Measurements from ENCODE around the gene CBY1. TPM values are rescaled to one million over a fixed set of nuclear protein-coding genes. Genes with fewer than 3 reads are reported as not detected.

Gene CBY1
- total RNA-seq, 4 donors from 2014 or later, result 6.6 to 19.5 (median 12.3) TPM

- Histone ChIP-seq H3K27ac (no peak overlapping the region), H3K9me3 (no peaks in the 10 kb centered on the region), H3K27me3 (no peaks in the 10 kb centered on the region), H3K4me1 (peaks cover 0 to 8% (median 0%) of the 10 kb centered on the region in 4 donors), H3K36me3 (peaks cover 0 to 31% (median 0%) of the 10 kb centered on the region in 3 donors), H3K4me3 (no peak overlapping the region)
- no peak for DNase-seq
- TF ChIP-seq POLR2A (IDR thresholded peaks at IDR 0.05), result no peak
- TF ChIP-seq CTCF (IDR thresholded peaks at IDR 0.05), result no peak
These were observed 59.4 kb downstream of the CBY1 start for GRCh38 chr22:38715852-38716251.

GRCh38 chr22:38716271-38716670 lies 59.8 kb downstream of the CBY1 start:
- no peaks in the 10 kb centered on the region for H3K27me3 ChIP-seq
- no peak overlapping the region for H3K27ac ChIP-seq
- DNase-seq, result no peak
- peaks cover 0 to 36% (median 0%) of the 10 kb centered on the region in 3 donors for H3K36me3 ChIP-seq
- H3K9me3 ChIP-seq, result no peaks in the 10 kb centered on the region
- no peak overlapping the region for H3K4me3 ChIP-seq
- TF ChIP-seq CTCF (IDR thresholded peaks at IDR 0.05) (no peak), POLR2A (IDR thresholded peaks at IDR 0.05) (no peak)
- peaks cover 0 to 8% (median 0%) of the 10 kb centered on the region in 4 donors for H3K4me1 ChIP-seq

- Histone ChIP-seq H3K36me3 (peaks cover 0 to 41% (median 0%) of the 10 kb centered on the region in 3 donors), H3K4me1 (peaks cover 0 to 8% (median 0%) of the 10 kb centered on the region in 4 donors), H3K4me3 (no peak overlapping the region), H3K9me3 (no peaks in the 10 kb centered on the region), H3K27me3 (no peaks in the 10 kb centered on the region), H3K27ac (no peak overlapping the region)
- DNase-seq, result no peak
- no peak for TF ChIP-seq CTCF (IDR thresholded peaks at IDR 0.05)
- no peak for TF ChIP-seq POLR2A (IDR thresholded peaks at IDR 0.05)
These were observed 60.4 kb downstream of the CBY1 start for GRCh38 chr22:38716826-38717225.

- no peaks in the 10 kb centered on the region for H3K9me3 ChIP-seq
- peaks cover 0 to 45% (median 0%) of the 10 kb centered on the region in 3 donors for H3K36me3 ChIP-seq
- peaks cover 0 to 8% (median 0%) of the 10 kb centered on the region in 4 donors for H3K4me1 ChIP-seq
- H3K27me3 ChIP-seq, result no peaks in the 10 kb centered on the region
- H3K27ac ChIP-seq, result no peak overlapping the region
- no peak overlapping the region for H3K4me3 ChIP-seq
- no peak for DNase-seq
- no peak for TF ChIP-seq CTCF (IDR thresholded peaks at IDR 0.05)
- no peak for TF ChIP-seq POLR2A (IDR thresholded peaks at IDR 0.05)
These were observed 60.8 kb downstream of the CBY1 start for GRCh38 chr22:38717244-38717643.

- H3K36me3 ChIP-seq, result peaks cover 0 to 57% (median 0%) of the 10 kb centered on the region in 3 donors
- TF ChIP-seq CTCF (IDR thresholded peaks at IDR 0.05), result peak in 4 of 6 experiments; percentile 40 to 86 (median 79)
- TF ChIP-seq POLR2A (IDR thresholded peaks at IDR 0.05), result no peak
- no peak overlapping the region for H3K4me3 ChIP-seq
- no peaks in the 10 kb centered on the region for H3K9me3 ChIP-seq
- H3K27ac ChIP-seq, result peak overlapping the region in 2 of 4 donors; percentile 13 to 29
- peak in 2 of 3 donors; percentile 79 to 87 for DNase-seq
- H3K27me3 ChIP-seq, result no peaks in the 10 kb centered on the region
- H3K4me1 ChIP-seq, result peaks cover 0 to 1% (median 0%) of the 10 kb centered on the region in 4 donors
These were observed 62.0 kb downstream of the CBY1 start for GRCh38 chr22:38718414-38718813.

GRCh38 chr22:38719196-38719595 lies 62.8 kb downstream of the CBY1 start:
- Histone ChIP-seq H3K27me3 (no peaks in the 10 kb centered on the region), H3K9me3 (no peaks in the 10 kb centered on the region), H3K4me3 (no peak overlapping the region), H3K36me3 (peaks cover 0 to 65% (median 0%) of the 10 kb centered on the region in 3 donors), H3K27ac (peak overlapping the region in 1 of 4 donors; percentile 13), H3K4me1 (no peaks in the 10 kb centered on the region)
- DNase-seq, result no peak
- TF ChIP-seq POLR2A (IDR thresholded peaks at IDR 0.05) (no peak), CTCF (IDR thresholded peaks at IDR 0.05) (no peak)
